Neutrophil (primary cell): ENCODE measurements around the gene NDUFB11.

ENCODE experiments used
- H3K27ac ChIP-seq: fragments of 200-600 bp; sonication (generic); 2 replicates; pipeline ENCODE4 v1.5.1; 2016; ENCODE audit warnings: mild to moderate bottlenecking, moderate library complexity
- H3K27me3 ChIP-seq: fragments of 200-600 bp; sonication (generic); 2 replicates; pipeline ENCODE4 v1.6.0; 2016; ENCODE audit warnings: mild to moderate bottlenecking
- H3K36me3 ChIP-seq: fragments of 200-600 bp; sonication (generic); 2 replicates; pipeline ENCODE4 v1.5.1; 2017
- H3K4me1 ChIP-seq, 2 experiments: fragments of 200-600 bp in 1 of 2; sonication (generic) in 1 of 2; 1 replicate in 1 of 2; 2 replicates in 1 of 2; pipeline versions ENCODE4 v1.5.1 to v1.6.1; 2013 to 2016; ENCODE audit warnings: low read depth in 1 of 2, low read length in 1 of 2, mild to moderate bottlenecking in 1 of 2, moderate library complexity in 1 of 2; ENCODE audit not compliant: control insufficient read depth in 1 of 2, insufficient read depth in 1 of 2
- H3K4me3 ChIP-seq, 2 experiments: fragments of 200-600 bp in 1 of 2; sonication (generic) in 1 of 2; 1 replicate in 1 of 2; 2 replicates in 1 of 2; pipeline ENCODE4 v1.5.1; 2013 to 2016; ENCODE audit warnings: low read depth in 1 of 2, low read length in 1 of 2, mild to moderate bottlenecking in 1 of 2, moderate library complexity in 1 of 2
- H3K9me3 ChIP-seq: fragments of 200-600 bp; sonication (generic); 2 replicates; pipeline ENCODE4 v1.5.1; 2016
- TF ChIP-seq, protein P1 (sequence below): fragments of 200-600 bp; sonication (generic); IDR thresholded peaks from 2 replicates; pipeline ENCODE4 v1.5.1; 2016; ENCODE audit warnings: antibody characterized with exemption

The NDUFB11 gene

DNA sequence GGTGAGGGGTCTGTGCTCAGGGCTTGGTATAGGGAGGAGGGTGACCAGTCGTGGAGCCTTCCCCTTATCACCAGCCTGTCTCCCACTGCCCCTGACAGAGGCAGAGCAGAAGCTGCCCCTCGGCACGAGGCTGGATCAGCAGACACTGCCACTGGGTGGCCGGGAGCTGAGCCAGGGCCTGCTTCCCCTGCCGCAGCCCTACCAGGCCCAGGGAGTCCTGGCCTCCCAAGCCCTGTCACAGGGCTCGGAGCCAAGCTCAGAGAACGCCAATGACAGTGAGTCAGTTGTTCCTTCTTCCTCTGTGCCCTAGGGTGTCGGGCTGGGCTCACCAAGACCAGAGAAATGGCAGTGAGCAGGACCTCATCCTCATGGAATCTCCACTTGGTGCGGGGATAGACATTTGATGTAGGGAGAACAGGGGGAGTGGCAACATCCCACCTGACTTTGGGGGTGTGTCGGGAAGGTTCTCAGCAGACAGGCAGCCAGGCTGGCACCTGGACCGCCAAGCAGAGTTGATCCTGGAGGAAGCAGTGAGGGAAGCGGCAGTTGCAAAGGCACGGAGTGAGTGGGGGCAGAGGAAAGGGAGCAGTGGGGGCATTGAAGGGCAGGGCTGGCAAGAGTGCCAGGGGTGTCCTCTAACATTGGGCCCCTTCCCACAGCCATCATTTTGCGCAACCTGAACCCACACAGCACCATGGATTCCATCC, 34.9 kb upstream of the NDUFB11 start:
- H3K36me3 ChIP-seq: peaks cover 97% of the 10 kb centered on the region

DNA sequence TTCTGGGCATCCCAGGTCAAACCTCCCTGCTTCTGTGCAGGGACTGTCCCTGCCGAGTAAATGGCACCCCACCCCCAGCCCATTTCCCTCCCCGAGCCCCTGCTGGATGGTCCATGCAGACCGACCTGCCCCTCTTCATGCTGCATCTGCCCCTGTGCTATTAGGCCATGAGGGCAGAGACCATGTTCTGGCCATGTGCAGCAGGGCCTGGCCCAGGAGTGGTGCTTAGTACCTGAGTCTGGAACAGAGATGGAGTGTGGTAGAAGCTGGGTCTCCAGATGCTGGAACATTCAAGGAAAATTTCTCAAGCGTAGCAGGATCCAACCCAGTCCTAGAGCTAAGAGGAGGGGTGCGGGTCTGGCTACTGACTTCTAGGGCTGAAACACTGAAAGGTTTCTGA, 33.8 kb upstream of the NDUFB11 start:
- H3K27ac ChIP-seq: no peak overlapping the region
- no peaks in the 10 kb centered on the region for H3K27me3 ChIP-seq
- TF ChIP-seq, protein P1, sequence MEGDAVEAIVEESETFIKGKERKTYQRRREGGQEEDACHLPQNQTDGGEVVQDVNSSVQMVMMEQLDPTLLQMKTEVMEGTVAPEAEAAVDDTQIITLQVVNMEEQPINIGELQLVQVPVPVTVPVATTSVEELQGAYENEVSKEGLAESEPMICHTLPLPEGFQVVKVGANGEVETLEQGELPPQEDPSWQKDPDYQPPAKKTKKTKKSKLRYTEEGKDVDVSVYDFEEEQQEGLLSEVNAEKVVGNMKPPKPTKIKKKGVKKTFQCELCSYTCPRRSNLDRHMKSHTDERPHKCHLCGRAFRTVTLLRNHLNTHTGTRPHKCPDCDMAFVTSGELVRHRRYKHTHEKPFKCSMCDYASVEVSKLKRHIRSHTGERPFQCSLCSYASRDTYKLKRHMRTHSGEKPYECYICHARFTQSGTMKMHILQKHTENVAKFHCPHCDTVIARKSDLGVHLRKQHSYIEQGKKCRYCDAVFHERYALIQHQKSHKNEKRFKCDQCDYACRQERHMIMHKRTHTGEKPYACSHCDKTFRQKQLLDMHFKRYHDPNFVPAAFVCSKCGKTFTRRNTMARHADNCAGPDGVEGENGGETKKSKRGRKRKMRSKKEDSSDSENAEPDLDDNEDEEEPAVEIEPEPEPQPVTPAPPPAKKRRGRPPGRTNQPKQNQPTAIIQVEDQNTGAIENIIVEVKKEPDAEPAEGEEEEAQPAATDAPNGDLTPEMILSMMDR: no peak
- no peak overlapping the region for H3K4me3 ChIP-seq
- H3K36me3 ChIP-seq: peaks cover 99% of the 10 kb centered on the region
- H3K4me1 ChIP-seq: no peaks in the 10 kb centered on the region
- H3K9me3 ChIP-seq: no peaks in the 10 kb centered on the region

More for the DNA sequence above, 34.9 kb upstream of the NDUFB11 start:
- Histone ChIP-seq H3K27me3 (no peaks in the 10 kb centered on the region), H3K4me1 (no peaks in the 10 kb centered on the region), H3K4me3 (no peak overlapping the region), H3K27ac (no peak overlapping the region), H3K9me3 (no peaks in the 10 kb centered on the region)
- TF ChIP-seq, protein P1: no peak

DNA sequence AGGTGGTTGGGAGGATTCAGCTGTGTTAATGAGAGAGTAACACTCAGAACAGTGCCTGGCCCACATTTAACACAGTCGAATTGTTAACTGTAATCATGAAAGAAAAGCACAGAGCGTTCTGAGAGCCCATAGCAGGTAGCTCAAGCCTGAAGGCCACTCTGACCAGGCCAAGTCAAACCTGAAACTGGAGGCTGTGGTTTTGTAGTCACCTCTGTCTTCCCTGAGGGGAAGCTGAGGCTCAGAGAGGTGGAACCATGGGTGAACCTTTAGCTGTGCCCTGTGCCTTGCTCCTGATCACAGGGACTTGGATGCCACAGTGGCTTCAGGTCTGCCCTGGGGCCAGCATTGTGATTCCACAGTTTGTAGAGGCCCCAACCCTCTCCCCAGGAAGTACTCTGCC, 32.6 kb upstream of the NDUFB11 start:
- Histone ChIP-seq H3K9me3 (no peaks in the 10 kb centered on the region), H3K4me1 (no peaks in the 10 kb centered on the region), H3K27me3 (no peaks in the 10 kb centered on the region), H3K27ac (no peak overlapping the region), H3K4me3 (no peak overlapping the region), H3K36me3 (peaks cover 99% of the 10 kb centered on the region)
- TF ChIP-seq, protein P1: no peak

DNA sequence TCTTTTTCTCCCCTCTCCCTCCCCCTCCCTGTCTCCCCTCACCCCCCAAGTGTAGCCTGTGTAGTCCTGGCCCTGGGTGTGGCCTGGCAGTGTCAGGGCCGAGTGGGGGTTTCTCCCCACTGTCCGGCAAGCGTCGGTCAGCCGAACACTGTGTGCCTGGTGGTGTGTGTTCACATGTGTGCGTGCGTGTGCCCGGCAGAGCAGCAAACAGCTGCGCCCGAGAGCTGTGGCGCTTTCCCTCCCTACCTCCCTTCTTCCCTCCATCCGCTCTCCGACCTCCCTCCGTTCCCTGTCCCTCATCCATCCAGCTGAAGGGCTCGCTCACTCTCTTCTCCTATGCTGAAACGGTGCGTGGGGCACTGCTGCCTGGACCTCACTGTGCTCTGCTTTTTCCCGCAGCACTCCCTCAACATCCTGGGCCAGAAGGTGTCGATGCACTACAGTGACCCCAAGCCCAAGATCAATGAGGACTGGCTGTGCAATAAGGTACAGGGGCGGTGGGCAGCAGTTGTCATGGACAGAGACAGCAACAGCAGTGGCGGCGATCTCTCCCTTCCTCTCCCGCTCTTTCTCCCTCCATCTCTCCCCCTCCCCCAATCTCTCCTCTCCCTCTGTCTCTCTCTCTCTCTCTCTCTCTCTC, 31.7 kb upstream of the NDUFB11 start:
- TF ChIP-seq, protein P1: no peak
- no peaks in the 10 kb centered on the region for H3K4me1 ChIP-seq
- H3K27me3 ChIP-seq: no peaks in the 10 kb centered on the region
- no peaks in the 10 kb centered on the region for H3K9me3 ChIP-seq
- H3K36me3 ChIP-seq: peaks cover 99% of the 10 kb centered on the region
- H3K4me3 ChIP-seq: no peak overlapping the region
- H3K27ac ChIP-seq: no peak overlapping the region

DNA sequence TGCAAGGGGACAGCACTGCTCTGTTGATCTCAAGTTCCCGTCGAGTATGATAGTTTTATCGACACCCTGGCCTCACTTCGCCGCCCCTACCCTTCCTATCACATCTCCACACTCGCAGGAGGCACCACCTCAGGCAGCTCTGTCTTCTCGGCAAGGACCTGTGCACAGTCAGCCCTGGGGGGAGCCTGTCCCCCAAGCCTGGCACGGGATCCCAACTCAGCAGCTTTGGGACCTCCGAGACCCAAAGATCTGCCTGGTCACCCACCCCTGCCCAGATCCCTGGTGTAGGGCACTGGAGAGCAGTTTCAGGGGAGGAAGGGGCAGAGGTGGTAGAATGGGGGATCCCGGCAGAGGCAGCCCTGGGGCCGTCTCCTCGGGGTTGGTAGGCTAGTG, 31.1 kb upstream of the NDUFB11 start:
- H3K27me3 ChIP-seq: no peaks in the 10 kb centered on the region
- H3K36me3 ChIP-seq: peaks cover 99% of the 10 kb centered on the region
- no peaks in the 10 kb centered on the region for H3K4me1 ChIP-seq
- H3K27ac ChIP-seq: no peak overlapping the region
- no peaks in the 10 kb centered on the region for H3K9me3 ChIP-seq
- no peak overlapping the region for H3K4me3 ChIP-seq
- TF ChIP-seq, protein P1: no peak
